ENCODE measurements around the gene SPDYE5. TPM values are rescaled to one million over a fixed set of nuclear protein-coding genes. Genes with fewer than 3 reads are reported as not detected.

Gene SPDYE5
- total and polyA plus RNA-seq, 2 donors (not counting 1 experiment from before 2014, with no cell fraction given), result 0.27 TPM; not detected in 1

GRCh38 chr7:75546237-75547015 lies 54.3 kb downstream of the SPDYE5 start:
- Histone ChIP-seq H3K27ac (ENCODE audit: low read length in 2 of 2) (no peak overlapping the region), H3K4me3 (ENCODE audit: control extremely low read depth in 1 of 5, extremely low read depth in 1 of 5, insufficient read depth in 1 of 5, low read depth in 2 of 5, low read length in 4 of 5) (no peak overlapping the region), H3K36me3 (replicated peaks in 1 of 2; ENCODE audit: control extremely low read depth in 1 of 2, control insufficient read depth in 1 of 2, extremely low read depth in 1 of 2, insufficient read depth in 2 of 2, low read length in 1 of 2) (peaks cover 0 to 2% of the 10 kb centered on the region in 2 experiments), H3K79me2 (ENCODE audit: control insufficient read depth, insufficient read depth, low read length) (no peaks in the 10 kb centered on the region), H2AFZ (ENCODE audit: insufficient read depth, low read depth, low read length, poor library complexity, severe bottlenecking) (no peak overlapping the region), H4K20me1 (ENCODE audit: control insufficient read depth, insufficient read depth, low read length, poor library complexity, severe bottlenecking) (no peaks in the 10 kb centered on the region), H3K27me3 (replicated peaks in 1 of 4; ENCODE audit: control extremely low read depth in 1 of 4, control insufficient read depth in 3 of 4, insufficient read depth in 4 of 4, low read length in 3 of 4) (no peaks in the 10 kb centered on the region), H3K4me2 (replicated peaks; ENCODE audit: low read depth, low read length, poor library complexity, severe bottlenecking) (no peak overlapping the region), H3K9ac (ENCODE audit: low read length) (no peak overlapping the region), H3K4me1 (ENCODE audit: control insufficient read depth in 2 of 2, insufficient read depth in 2 of 2, low read length in 2 of 2) (no peaks in the 10 kb centered on the region), H3K9me3 (ENCODE audit: control extremely low read depth in 1 of 3, control insufficient read depth in 2 of 3, insufficient read depth in 1 of 3, low read length in 2 of 3) (no peaks in the 10 kb centered on the region)
- ChIA-PET POLR2A (interaction anchor here (0.6 kb wide), 1 partner anchor 15 kb away, joined by 3 read pairs; no protein-coding TSS in a partner anchor), CTCF (no interaction called here)
- TF ChIP-seq EZH2 (IDR thresholded peaks at IDR 0.05; ENCODE audit: borderline replicate concordance, insufficient read depth, low read depth, low read length, poor library complexity, severe bottlenecking) (no peak), CTCF (IDR thresholded peaks at IDR 0.05) (no peak)
- WGBS (ENCODE audit: insufficient coverage), result 96% methylated on average over 12 of the region's 15 CpGs
- intact Hi-C loops (cut with micrococcal nuclease), result no loop called here
- Mint-ChIP-seq H3K4me3 (no peak overlapping the region), H3K27ac (no peak overlapping the region), H3K4me1 (no peaks in the 10 kb centered on the region), H3K27me3 (no peaks in the 10 kb centered on the region), H3K9me3 (ENCODE audit: insufficient read depth) (no peaks in the 10 kb centered on the region)
- ATAC-seq (ENCODE audit: low read depth) (no peak), DNase-seq (no peak)

Small RNA genes lying within 50 kb of the gene (small RNA-seq; reads per million reads assigned to genes)
- not detected for gene AC211429.1 (ENCODE audit: insufficient read length, low read depth, low replicate concordance)
- gene RF00019 (ENCODE audit: insufficient read length, low read depth, low replicate concordance), result not detected

Other genes with a start within 250 kb of the SPDYE5 start
- 16.4 and 18.3 TPM in 2 replicates for gene TRIM73, start 96.7 kb upstream of the SPDYE5 start, total RNA-seq
- 4.3 and 6.0 TPM in 2 replicates for gene TRIM73, start 96.7 kb upstream of the SPDYE5 start, polyA plus RNA-seq
- gene POM121C, start 6.0 kb upstream of the SPDYE5 start, total RNA-seq, result 78.3 and 92.1 TPM in 2 replicates
- 27.0 and 37.8 TPM in 2 replicates for gene POM121C, start 6.0 kb upstream of the SPDYE5 start, polyA plus RNA-seq
- gene HIP1, start 246.6 kb downstream of the SPDYE5 start, total RNA-seq, result 16.7 and 20.8 TPM in 2 replicates
- gene HIP1, start 246.6 kb downstream of the SPDYE5 start, polyA plus RNA-seq, result 6.5 and 12.2 TPM in 2 replicates